ENCODE data around the gene TMEM209.

TMEM209 gene

GRCh38 chr7:130174237-130174959, 30.8 kb downstream of the TMEM209 start:
- Histone ChIP-seq H3K79me2 (no peaks in the 10 kb centered on the region), H3K36me3 (ENCODE audit: control insufficient read depth, insufficient read depth, low read length) (no peaks in the 10 kb centered on the region)

GRCh38 chr7:130162196-130162595, 43.0 kb downstream of the TMEM209 start:
- no peak for TF ChIP-seq CTCF (IDR thresholded peaks at IDR 0.05)
- no peaks in the 10 kb centered on the region for H3K79me2 ChIP-seq
- H3K27ac ChIP-seq = no peak overlapping the region
- no peaks in the 10 kb centered on the region for H3K9me3 ChIP-seq (ENCODE audit: control insufficient read depth, low read length)
- no peaks in the 10 kb centered on the region for H3K4me1 ChIP-seq
- H3K4me3 ChIP-seq (ENCODE audit: low read depth, low read length) = no peak overlapping the region
- H3K9ac ChIP-seq = no peak overlapping the region
- no peaks in the 10 kb centered on the region for H3K36me3 ChIP-seq (ENCODE audit: control insufficient read depth, insufficient read depth, low read length)
- no peak overlapping the region for H3K4me2 ChIP-seq (ENCODE audit: low read length)
- no peak overlapping the region for H2AFZ ChIP-seq
- no peaks in the 10 kb centered on the region for H3K27me3 ChIP-seq (ENCODE audit: control insufficient read depth, insufficient read depth, low read length)

More at GRCh38 chr7:130174237-130174959, 30.8 kb downstream of the TMEM209 start:
- Histone ChIP-seq H3K4me1 (no peaks in the 10 kb centered on the region), H3K27me3 (ENCODE audit: control insufficient read depth, insufficient read depth, low read length) (no peaks in the 10 kb centered on the region), H3K4me3 (ENCODE audit: low read depth, low read length) (no peak overlapping the region), H2AFZ (no peak overlapping the region), H3K4me2 (ENCODE audit: low read length) (no peak overlapping the region), H3K27ac (no peak overlapping the region), H3K9me3 (ENCODE audit: control insufficient read depth, low read length) (no peaks in the 10 kb centered on the region), H3K9ac (no peak overlapping the region)
- TF ChIP-seq CTCF (IDR thresholded peaks at IDR 0.05) = no peak

GRCh38 chr7:130160455-130160854, 44.8 kb downstream of the TMEM209 start:
- Histone ChIP-seq H3K4me1 (no peaks in the 10 kb centered on the region), H3K79me2 (no peaks in the 10 kb centered on the region), H3K27ac (no peak overlapping the region), H2AFZ (no peak overlapping the region), H3K9ac (no peak overlapping the region), H3K4me2 (ENCODE audit: low read length) (no peak overlapping the region), H3K27me3 (ENCODE audit: control insufficient read depth, insufficient read depth, low read length) (no peaks in the 10 kb centered on the region), H3K9me3 (ENCODE audit: control insufficient read depth, low read length) (no peaks in the 10 kb centered on the region), H3K36me3 (ENCODE audit: control insufficient read depth, insufficient read depth, low read length) (no peaks in the 10 kb centered on the region), H3K4me3 (ENCODE audit: low read depth, low read length) (no peak overlapping the region)
- TF ChIP-seq CTCF (IDR thresholded peaks at IDR 0.05) = no peak

GRCh38 chr7:130160023-130160422, 45.2 kb downstream of the TMEM209 start:
- no peak for TF ChIP-seq CTCF (IDR thresholded peaks at IDR 0.05)
- Histone ChIP-seq H3K79me2 (no peaks in the 10 kb centered on the region), H3K27ac (no peak overlapping the region), H3K9me3 (ENCODE audit: control insufficient read depth, low read length) (no peaks in the 10 kb centered on the region), H3K4me1 (no peaks in the 10 kb centered on the region), H2AFZ (no peak overlapping the region), H3K27me3 (ENCODE audit: control insufficient read depth, insufficient read depth, low read length) (no peaks in the 10 kb centered on the region), H3K4me2 (ENCODE audit: low read length) (no peak overlapping the region), H3K36me3 (ENCODE audit: control insufficient read depth, insufficient read depth, low read length) (no peaks in the 10 kb centered on the region), H3K9ac (no peak overlapping the region), H3K4me3 (ENCODE audit: low read depth, low read length) (no peak overlapping the region)

GRCh38 chr7:130157700-130158099, 47.5 kb downstream of the TMEM209 start:
- H3K36me3 ChIP-seq (ENCODE audit: control insufficient read depth, insufficient read depth, low read length) = no peaks in the 10 kb centered on the region

More at GRCh38 chr7:130157700-130158099, 47.5 kb downstream of the TMEM209 start:
- no peak overlapping the region for H2AFZ ChIP-seq
- no peaks in the 10 kb centered on the region for H3K9me3 ChIP-seq (ENCODE audit: control insufficient read depth, low read length)
- no peak overlapping the region for H3K9ac ChIP-seq
- no peaks in the 10 kb centered on the region for H3K79me2 ChIP-seq
- no peak overlapping the region for H3K27ac ChIP-seq
- H3K27me3 ChIP-seq (ENCODE audit: control insufficient read depth, insufficient read depth, low read length) = no peaks in the 10 kb centered on the region
- no peak for TF ChIP-seq CTCF (IDR thresholded peaks at IDR 0.05)
- H3K4me3 ChIP-seq (ENCODE audit: low read depth, low read length) = no peak overlapping the region
- peaks cover 9% of the 10 kb centered on the region for H3K4me1 ChIP-seq
- no peak overlapping the region for H3K4me2 ChIP-seq (ENCODE audit: low read length)
